LNCAP (cell line): ENCODE data around the gene PROSER2.

Experiments
- CTCF ChIP-seq: fragments of 450-650 bp; IDR thresholded peaks from 2 replicates; pipeline ENCODE4 v1.5.1; 2017; ENCODE audit warnings: mild to moderate bottlenecking

Gene PROSER2

GRCh38 chr10:11898372-11899066 is 75.4 kb downstream of the PROSER2 start:
- TF ChIP-seq CTCF: no peak

- TF ChIP-seq CTCF: no peak
These were observed 76.1 kb downstream of the PROSER2 start for GRCh38 chr10:11899067-11899876.

GRCh38 chr10:11901036-11901301 is 77.8 kb downstream of the PROSER2 start:
- TF ChIP-seq CTCF: no peak

GRCh38 chr10:11901454-11901832 is 78.3 kb downstream of the PROSER2 start:
- no peak for TF ChIP-seq CTCF

GRCh38 chr10:11901833-11902475 is 78.8 kb downstream of the PROSER2 start:
- no peak for TF ChIP-seq CTCF

- no peak for TF ChIP-seq CTCF
These were observed 79.5 kb downstream of the PROSER2 start for GRCh38 chr10:11902646-11903045.

GRCh38 chr10:11906714-11907113 is 83.6 kb downstream of the PROSER2 start:
- TF ChIP-seq CTCF: no peak
